NB4 (cell line): ENCODE measurements around the gene ATG4B.

Source experiments
- CTCF ChIP-seq: IDR thresholded peaks from one replicate; pipeline ENCODE4 v1.5.1; 2012; ENCODE audit warnings: low read depth, low read length
- MYC ChIP-seq: IDR thresholded peaks from 2 replicates; pipeline ENCODE4 v1.6.1; 2011; ENCODE audit warnings: low read depth, low read length
- POLR2A ChIP-seq: IDR thresholded peaks from 2 replicates; pipeline ENCODE4 v1.6.1; 2011; ENCODE audit warnings: mild to moderate bottlenecking; ENCODE audit not compliant: insufficient read length; ENCODE audit errors: extremely low read depth

GRCh38 chr2:241636182-241637017, 1.1 kb upstream of the ATG4B start:
- TF ChIP-seq CTCF = no peak
- TF ChIP-seq MYC = no peak; the same call in 1 of the 2 replicates
- no peak for TF ChIP-seq POLR2A
